Cardiac fibroblast (primary cell): ENCODE data around the gene TMEM59L.

Experiments
- DNase-seq, 2 donors: peaks; one replicate each; pipeline versions ENCODE4 v3.0.0 to v3.0.0-alpha.2; 2010; ENCODE audit warnings: low read depth in 2 of 2
- H3K4me3 ChIP-seq, 2 donors: replicated peaks in 1 of 2; 1 replicate in 1 of 2; 2 replicates in 1 of 2; pipeline ENCODE4 v1.5.1; 2011; ENCODE audit warnings: low read depth in 2 of 2, low read length in 2 of 2, mild to moderate bottlenecking in 2 of 2, moderate library complexity in 1 of 2
- CTCF ChIP-seq: IDR thresholded peaks from one replicate; pipeline ENCODE4 v1.5.1; 2011; ENCODE audit warnings: low read depth, mild to moderate bottlenecking, low read length, inconsistent platforms

TMEM59L gene

GRCh38 chr19:18611327-18612050 lies 1.2 kb upstream of the TMEM59L start:
- DNase-seq: no peak
- no peak overlapping the region for H3K4me3 ChIP-seq
- no peak for TF ChIP-seq CTCF

GRCh38 chr19:18612051-18612771 lies 459 bp upstream of the TMEM59L start:
- H3K4me3 ChIP-seq: peak overlapping the region; percentile 31 to 40
- no peak for TF ChIP-seq CTCF
- DNase-seq: no peak

GRCh38 chr19:18613589-18614234 lies 1.0 kb downstream of the TMEM59L start:
- no peak for TF ChIP-seq CTCF
- H3K4me3 ChIP-seq: no peak overlapping the region
- no peak for DNase-seq

GRCh38 chr19:18616023-18616422 lies 3.4 kb downstream of the TMEM59L start:
- no peak for TF ChIP-seq CTCF
- DNase-seq: no peak
- H3K4me3 ChIP-seq: no peak overlapping the region

GRCh38 chr19:18617562-18617961 lies 4.9 kb downstream of the TMEM59L start:
- no peak overlapping the region for H3K4me3 ChIP-seq
- no peak for TF ChIP-seq CTCF
- DNase-seq: no peak

- no peak for TF ChIP-seq CTCF
- H3K4me3 ChIP-seq: no peak overlapping the region
- DNase-seq: no peak
These were observed 5.6 kb downstream of the TMEM59L start for GRCh38 chr19:18618236-18618635.
